ENCODE data around the gene EIF3A. TPM values are rescaled to one million over a fixed set of nuclear protein-coding genes. Genes with fewer than 3 reads are reported as not detected.
A peak's percentile ranks its signal among the peaks of the same experiment; 100 is the strongest.
"Not testable (repeated sequence)": the region's sequence is repeated elsewhere in the genome, so short reads cannot be mapped to it uniquely, and the experiment has no call there.

The EIF3A gene
- total RNA-seq, 1 donor from 2014 or later, result 100 TPM

DNA sequence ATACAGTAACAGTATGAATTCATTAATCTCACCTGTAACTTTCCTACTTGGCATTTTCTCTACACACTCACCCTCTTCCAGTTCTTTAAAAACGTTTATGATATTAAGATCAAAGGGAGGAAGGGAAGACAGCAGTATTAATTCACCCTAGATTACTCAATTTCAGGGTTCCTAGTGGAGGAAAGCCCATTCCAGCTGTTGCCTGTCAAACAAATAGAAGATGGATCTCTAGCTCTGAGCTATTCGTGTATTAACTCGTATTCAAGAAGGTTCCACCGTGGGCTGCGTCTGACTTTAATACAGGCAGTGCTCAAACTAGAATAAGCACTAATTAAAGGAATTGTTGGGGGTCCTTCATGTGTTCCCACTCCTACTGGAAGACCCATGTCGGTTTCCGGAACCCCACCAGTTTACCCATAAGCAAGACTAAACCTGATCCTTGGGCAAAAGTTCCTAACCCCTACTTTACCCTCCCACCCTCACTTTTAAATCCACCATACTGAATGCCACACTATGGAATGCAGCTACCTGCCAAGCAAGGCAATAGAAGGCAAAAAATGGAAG, 49.0 kb downstream of the EIF3A start:
- Histone ChIP-seq H3K27ac (no peak overlapping the region), H3K4me3 (no peak overlapping the region), H3K4me1 (peaks cover 12% of the 10 kb centered on the region), H3K9me3 (no peaks in the 10 kb centered on the region), H3K36me3 (peaks cover 0 to 23% of the 10 kb centered on the region in 2 donors), H3K27me3 (no peaks in the 10 kb centered on the region)
- no peak for DNase-seq (ENCODE audit: extremely low spot score in 2 of 2)
- TF ChIP-seq POLR2AphosphoS5 (IDR thresholded peaks at IDR 0.05; ENCODE audit: insufficient read depth in 1 of 2, low read depth in 1 of 2) (no peak), POLR2A (IDR thresholded peaks at IDR 0.05) (no peak)
- TF ChIP-seq, protein P1, sequence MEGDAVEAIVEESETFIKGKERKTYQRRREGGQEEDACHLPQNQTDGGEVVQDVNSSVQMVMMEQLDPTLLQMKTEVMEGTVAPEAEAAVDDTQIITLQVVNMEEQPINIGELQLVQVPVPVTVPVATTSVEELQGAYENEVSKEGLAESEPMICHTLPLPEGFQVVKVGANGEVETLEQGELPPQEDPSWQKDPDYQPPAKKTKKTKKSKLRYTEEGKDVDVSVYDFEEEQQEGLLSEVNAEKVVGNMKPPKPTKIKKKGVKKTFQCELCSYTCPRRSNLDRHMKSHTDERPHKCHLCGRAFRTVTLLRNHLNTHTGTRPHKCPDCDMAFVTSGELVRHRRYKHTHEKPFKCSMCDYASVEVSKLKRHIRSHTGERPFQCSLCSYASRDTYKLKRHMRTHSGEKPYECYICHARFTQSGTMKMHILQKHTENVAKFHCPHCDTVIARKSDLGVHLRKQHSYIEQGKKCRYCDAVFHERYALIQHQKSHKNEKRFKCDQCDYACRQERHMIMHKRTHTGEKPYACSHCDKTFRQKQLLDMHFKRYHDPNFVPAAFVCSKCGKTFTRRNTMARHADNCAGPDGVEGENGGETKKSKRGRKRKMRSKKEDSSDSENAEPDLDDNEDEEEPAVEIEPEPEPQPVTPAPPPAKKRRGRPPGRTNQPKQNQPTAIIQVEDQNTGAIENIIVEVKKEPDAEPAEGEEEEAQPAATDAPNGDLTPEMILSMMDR (IDR thresholded peaks at IDR 0.05), result no peak
- intact Hi-C loops (cut with DNase I), result no loop called here

DNA sequence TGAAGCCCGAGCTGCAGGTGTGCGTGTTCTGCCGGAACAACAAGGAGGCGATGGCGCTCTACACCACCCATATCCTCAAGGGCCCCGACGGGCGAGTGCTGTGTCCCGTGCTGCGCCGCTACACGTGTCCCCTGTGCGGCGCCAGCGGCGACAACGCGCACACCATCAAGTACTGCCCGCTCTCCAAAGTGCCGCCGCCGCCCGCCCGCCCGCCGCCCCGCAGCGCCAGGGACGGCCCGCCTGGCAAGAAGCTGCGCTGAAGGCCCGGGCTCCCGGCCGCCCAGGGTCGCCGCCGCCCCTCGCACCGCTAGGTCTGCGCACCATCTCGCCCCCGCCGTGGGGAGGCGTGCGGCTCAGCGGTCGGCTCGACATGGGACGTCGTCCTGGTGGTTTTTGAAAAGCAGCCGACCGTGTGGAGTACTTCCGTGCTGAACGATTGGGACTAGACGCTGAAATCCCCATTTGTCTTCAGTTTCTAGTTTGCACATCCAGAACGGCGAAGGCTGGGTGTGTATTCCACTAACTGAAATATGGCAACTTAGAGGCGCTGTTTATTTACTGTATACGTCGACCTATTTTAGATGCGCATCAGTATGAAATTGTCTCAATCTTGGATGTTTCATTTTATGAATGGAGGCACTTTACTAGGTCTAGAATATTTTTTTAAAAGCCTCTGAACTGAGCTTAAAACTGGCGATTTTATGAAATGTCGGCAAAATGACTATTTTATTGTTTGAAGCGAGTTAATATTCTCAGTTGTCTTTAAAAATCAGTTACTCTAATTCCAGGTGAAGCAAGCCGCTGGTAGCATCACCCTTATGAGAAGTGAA, 50.0 kb downstream of the EIF3A start:
- no peak for DNase-seq (ENCODE audit: extremely low spot score in 2 of 2)
- Histone ChIP-seq H3K4me3 (peak overlapping the region; percentile 58 to 64), H3K27me3 (no peaks in the 10 kb centered on the region), H3K9me3 (no peaks in the 10 kb centered on the region), H3K27ac (no peak overlapping the region), H3K36me3 (peaks cover 0 to 21% of the 10 kb centered on the region in 2 donors), H3K4me1 (peaks cover 16% of the 10 kb centered on the region)
- no peak for TF ChIP-seq POLR2A (IDR thresholded peaks at IDR 0.05)
- intact Hi-C loops (cut with DNase I), result no loop called here

DNA sequence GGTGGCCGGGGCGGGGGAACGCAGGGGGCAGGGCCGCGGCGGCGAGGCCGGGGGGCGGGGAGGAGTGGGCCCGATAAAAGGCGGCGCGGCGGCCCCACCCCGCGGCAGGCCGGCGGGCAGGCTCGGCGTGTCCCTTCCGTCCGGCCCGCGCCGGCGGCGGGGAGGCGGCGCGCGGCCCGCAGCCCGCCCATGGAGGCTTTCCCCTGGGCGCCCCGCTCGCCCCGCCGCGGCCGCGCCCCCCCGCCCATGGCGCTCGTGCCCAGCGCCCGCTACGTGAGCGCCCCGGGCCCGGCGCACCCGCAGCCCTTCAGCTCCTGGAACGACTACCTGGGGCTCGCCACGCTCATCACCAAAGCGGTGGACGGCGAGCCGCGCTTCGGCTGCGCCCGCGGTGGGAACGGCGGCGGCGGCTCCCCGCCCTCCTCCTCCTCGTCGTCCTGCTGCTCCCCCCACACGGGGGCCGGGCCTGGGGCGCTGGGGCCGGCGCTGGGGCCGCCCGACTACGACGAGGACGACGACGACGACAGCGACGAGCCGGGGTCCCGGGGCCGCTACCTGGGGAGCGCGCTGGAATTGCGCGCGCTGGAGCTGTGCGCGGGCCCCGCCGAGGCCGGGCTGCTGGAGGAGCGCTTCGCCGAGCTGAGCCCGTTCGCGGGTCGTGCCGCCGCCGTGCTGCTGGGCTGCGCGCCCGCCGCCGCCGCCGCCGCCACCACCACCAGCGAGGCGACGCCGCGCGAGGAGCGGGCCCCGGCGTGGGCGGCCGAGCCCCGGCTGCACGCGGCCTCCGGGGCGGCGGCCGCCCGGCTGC, 50.8 kb downstream of the EIF3A start, which contains the start of gene NANOS1:
TSS of gene NANOS1 (plus strand) at position 102 of the 808 bp plus-strand sequence. CDS start at position 190, 88 bp downstream.
- Histone ChIP-seq H3K9me3 (no peaks in the 10 kb centered on the region), H3K4me3 (peak within 1 kb of the TSS; percentile 58 to 64), H3K4me1 (peaks cover 23% of the 10 kb centered on the region), H3K27ac (peak within 1 kb of the TSS; percentile 56), H3K27me3 (no peaks in the 10 kb centered on the region), H3K36me3 (peaks cover 0 to 20% of the 10 kb centered on the region in 2 donors)
- no peak for DNase-seq (ENCODE audit: extremely low spot score in 2 of 2)
- intact Hi-C loops (cut with DNase I), result no loop called here
- TF ChIP-seq, protein P1 (IDR thresholded peaks at IDR 0.05), result no peak
- TF ChIP-seq POLR2AphosphoS5 (IDR thresholded peaks at IDR 0.05; ENCODE audit: insufficient read depth in 1 of 2, low read depth in 1 of 2) (no peak), POLR2A (IDR thresholded peaks at IDR 0.05) (no peak)

DNA sequence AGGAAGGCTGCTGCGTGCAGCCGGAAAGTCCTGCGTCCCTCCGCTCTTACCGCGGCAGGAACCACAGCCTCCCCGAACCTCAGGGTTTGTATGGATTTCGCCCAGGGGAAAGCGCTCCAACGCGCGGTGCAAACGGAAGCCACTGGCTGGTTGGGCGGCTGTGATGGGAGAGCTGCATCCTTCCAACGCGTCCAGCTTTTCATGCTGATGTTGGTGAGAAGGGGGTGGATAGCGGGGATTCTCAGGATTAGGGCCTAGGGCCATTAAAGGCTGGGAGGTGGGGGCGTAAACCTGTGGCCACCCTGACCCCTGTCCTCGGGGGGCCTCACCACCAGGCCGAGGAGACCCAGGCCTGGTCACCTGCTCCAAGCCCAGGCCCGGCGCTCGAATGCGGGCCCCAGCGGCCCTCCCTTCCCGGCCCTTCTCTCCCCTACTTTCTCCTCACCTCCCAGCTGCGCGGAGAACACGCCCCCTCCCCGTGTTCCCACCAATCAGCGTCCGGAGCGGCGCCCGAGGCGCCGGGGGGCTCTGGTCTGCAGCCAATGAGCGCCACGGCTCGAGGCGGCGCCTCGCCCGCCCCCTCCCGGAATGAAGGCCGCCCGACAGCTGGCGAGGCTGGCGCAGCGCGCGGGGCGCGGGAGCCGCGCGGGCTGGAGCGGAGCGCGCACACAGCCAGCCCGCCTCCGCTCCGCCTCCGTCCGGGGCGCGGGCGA, 51.6 kb downstream of the EIF3A start:
- peaks cover 23% of the 10 kb centered on the region for H3K4me1 ChIP-seq
- DNase-seq (ENCODE audit: extremely low spot score in 2 of 2), result no peak
- H3K27me3 ChIP-seq, result no peaks in the 10 kb centered on the region
- peak overlapping the region; percentile 58 to 64 for H3K4me3 ChIP-seq
- intact Hi-C loops (cut with DNase I), result no loop called here
- TF ChIP-seq POLR2A (IDR thresholded peaks at IDR 0.05) (no peak), POLR2AphosphoS5 (IDR thresholded peaks at IDR 0.05; ENCODE audit: insufficient read depth in 1 of 2, low read depth in 1 of 2) (peak in 1 of 2 donors; percentile 42)
- peaks cover 0 to 12% of the 10 kb centered on the region in 2 donors for H3K36me3 ChIP-seq
- H3K27ac ChIP-seq, result peak overlapping the region; percentile 27
- no peaks in the 10 kb centered on the region for H3K9me3 ChIP-seq

DNA sequence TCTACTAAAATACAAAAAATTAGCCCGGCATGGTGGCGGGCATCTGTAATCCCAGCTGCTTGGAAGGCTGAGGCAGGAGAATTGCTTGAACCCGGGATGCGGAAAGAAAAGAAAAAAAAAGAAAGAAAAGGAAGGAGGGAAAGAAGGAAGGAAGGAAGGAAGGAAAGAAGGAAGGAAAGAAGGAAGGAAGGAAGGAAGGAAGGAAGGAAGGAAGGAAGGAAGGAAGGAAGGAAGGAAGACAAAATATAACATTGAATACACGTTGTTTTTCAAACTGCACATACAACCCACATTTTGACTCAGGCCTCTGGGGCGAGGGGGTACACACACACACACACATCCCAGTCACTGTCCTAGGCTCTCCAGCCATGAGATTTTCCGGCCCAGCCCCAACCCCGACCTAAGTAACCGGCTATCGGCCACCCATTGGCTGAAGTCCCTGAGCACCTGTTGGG, 52.1 kb downstream of the EIF3A start:
- H3K9me3 ChIP-seq; intact Hi-C loops (cut with DNase I); H3K36me3 ChIP-seq; H3K27me3 ChIP-seq; DNase-seq (ENCODE audit: extremely low spot score in 2 of 2): not testable (repeated sequence)
- Histone ChIP-seq H3K4me3 (peak overlapping the region; percentile 58 to 64), H3K4me1 (peaks cover 23% of the 10 kb centered on the region), H3K27ac (peak overlapping the region; percentile 27)
